ENCODE results near the gene CDC42BPB.

GRCh38 chr14:102994689-102995088, 62.7 kb downstream of the CDC42BPB start:
- no peak for TF ChIP-seq EZH2phosphoT487 (IDR thresholded peaks at IDR 0.05; ENCODE audit: insufficient read depth, low read depth)
- TF ChIP-seq EZH2 (IDR thresholded peaks at IDR 0.05; ENCODE audit: insufficient read depth, poor library complexity, severe bottlenecking), result no peak

Measured in GM23248 (cell line).